Chondrocyte (in vitro differentiated cells): Measurements from ENCODE around the gene HSPA6. TPM values are rescaled to one million over a fixed set of nuclear protein-coding genes. Genes with fewer than 3 reads are reported as not detected.

Experiments
- DNase-seq: peaks from one replicate; pipeline ENCODE4 v3.0.0; 2021; ENCODE audit warnings: mixed read lengths, low spot score
- H3K27ac Mint-ChIP-seq: one replicate; pipeline ENCODE4 v1.8.0; 2021; ENCODE audit warnings: mild to moderate bottlenecking, moderate library complexity, mixed read lengths; ENCODE audit not compliant: unreplicated experiment
- H3K27me3 Mint-ChIP-seq: 2 replicates; pipeline ENCODE4 v1.8.0; 2021; ENCODE audit warnings: low read depth, mixed read lengths
- H3K36me3 Mint-ChIP-seq: 2 replicates; pipeline ENCODE4 v1.8.0; 2021; ENCODE audit warnings: low read depth, mixed read lengths
- H3K4me1 Mint-ChIP-seq: 2 replicates; pipeline ENCODE4 v1.8.0; 2021; ENCODE audit warnings: low read depth, mild to moderate bottlenecking, mixed read lengths
- H3K4me3 Mint-ChIP-seq: one replicate; pipeline ENCODE4 v1.8.0; 2021; ENCODE audit warnings: mild to moderate bottlenecking, moderate library complexity, mixed read lengths; ENCODE audit not compliant: unreplicated experiment
- H3K9me3 Mint-ChIP-seq: 2 replicates; pipeline ENCODE4 v1.8.0; 2021; ENCODE audit warnings: low read depth, mixed read lengths
- CTCF ChIP-seq: fragments of 200-600 bp; sonication (generic); IDR thresholded peaks from 2 replicates; pipeline ENCODE4 v1.5.0; 2021; ENCODE audit warnings: antibody characterized with exemption, mild to moderate bottlenecking, moderate library complexity
- total RNA-seq: library from RNA; stranded (reverse); gene quantifications from 3 replicates; pipeline ENCODE4 v1.2.1, GENCODE V29; 2021

HSPA6 gene
- total RNA-seq, 1 donor from 2014 or later: 0.75 TPM

GRCh38 chr1:161494091-161494735 lies 30.1 kb upstream of the HSPA6 start:
- no peak for DNase-seq

GRCh38 chr1:161495490-161495889 lies 28.9 kb upstream of the HSPA6 start:
- Mint-ChIP-seq H3K27ac (no peak overlapping the region), H3K9me3 (no peaks in the 10 kb centered on the region), H3K4me1 (no peaks in the 10 kb centered on the region), H3K4me3 (no peak overlapping the region), H3K27me3 (peaks cover 53% of the 10 kb centered on the region), H3K36me3 (no peaks in the 10 kb centered on the region)
- no peak for DNase-seq
- no peak for TF ChIP-seq CTCF

More at GRCh38 chr1:161494091-161494735, 30.1 kb upstream of the HSPA6 start:
- no peaks in the 10 kb centered on the region for H3K9me3 Mint-ChIP-seq
- H3K4me1 Mint-ChIP-seq: no peaks in the 10 kb centered on the region
- no peak overlapping the region for H3K27ac Mint-ChIP-seq
- no peak for TF ChIP-seq CTCF
- H3K36me3 Mint-ChIP-seq: no peaks in the 10 kb centered on the region
- H3K4me3 Mint-ChIP-seq: no peak overlapping the region
- peaks cover 53% of the 10 kb centered on the region for H3K27me3 Mint-ChIP-seq

GRCh38 chr1:161497961-161498360 lies 26.4 kb upstream of the HSPA6 start:
- peaks cover 50% of the 10 kb centered on the region for H3K27me3 Mint-ChIP-seq
- no peaks in the 10 kb centered on the region for H3K4me1 Mint-ChIP-seq
- no peaks in the 10 kb centered on the region for H3K36me3 Mint-ChIP-seq
- no peak overlapping the region for H3K4me3 Mint-ChIP-seq
- TF ChIP-seq CTCF: no peak
- DNase-seq: no peak
- no peak overlapping the region for H3K27ac Mint-ChIP-seq
- no peaks in the 10 kb centered on the region for H3K9me3 Mint-ChIP-seq

- Mint-ChIP-seq H3K9me3 (no peaks in the 10 kb centered on the region), H3K27me3 (peaks cover 50% of the 10 kb centered on the region), H3K36me3 (no peaks in the 10 kb centered on the region), H3K4me1 (no peaks in the 10 kb centered on the region), H3K27ac (no peak overlapping the region), H3K4me3 (no peak overlapping the region)
- no peak for TF ChIP-seq CTCF
- no peak for DNase-seq
These were observed 25.7 kb upstream of the HSPA6 start for GRCh38 chr1:161498646-161499045.

- H3K4me1 Mint-ChIP-seq: no peaks in the 10 kb centered on the region
- H3K4me3 Mint-ChIP-seq: no peak overlapping the region
- H3K36me3 Mint-ChIP-seq: no peaks in the 10 kb centered on the region
- no peak for DNase-seq
- H3K27me3 Mint-ChIP-seq: peaks cover 51% of the 10 kb centered on the region
- no peaks in the 10 kb centered on the region for H3K9me3 Mint-ChIP-seq
- H3K27ac Mint-ChIP-seq: no peak overlapping the region
- TF ChIP-seq CTCF: no peak
These were observed 25.0 kb upstream of the HSPA6 start for GRCh38 chr1:161499099-161500039.
